Activated gamma-delta T cell (primary cell): Measurements from ENCODE around the gene RPLP1.

ENCODE experiments used
- DNase-seq: peaks from one replicate; lab custom pipeline; 2025; lab: John Stamatoyannopoulos, UW
- total RNA-seq, 2 donors: gene quantifications; one replicate each; lab custom pipeline; 2026; lab: John Stamatoyannopoulos, UW

The RPLP1 gene
- 367 to 554 reads per million in 2 donors for total RNA-seq

DNA sequence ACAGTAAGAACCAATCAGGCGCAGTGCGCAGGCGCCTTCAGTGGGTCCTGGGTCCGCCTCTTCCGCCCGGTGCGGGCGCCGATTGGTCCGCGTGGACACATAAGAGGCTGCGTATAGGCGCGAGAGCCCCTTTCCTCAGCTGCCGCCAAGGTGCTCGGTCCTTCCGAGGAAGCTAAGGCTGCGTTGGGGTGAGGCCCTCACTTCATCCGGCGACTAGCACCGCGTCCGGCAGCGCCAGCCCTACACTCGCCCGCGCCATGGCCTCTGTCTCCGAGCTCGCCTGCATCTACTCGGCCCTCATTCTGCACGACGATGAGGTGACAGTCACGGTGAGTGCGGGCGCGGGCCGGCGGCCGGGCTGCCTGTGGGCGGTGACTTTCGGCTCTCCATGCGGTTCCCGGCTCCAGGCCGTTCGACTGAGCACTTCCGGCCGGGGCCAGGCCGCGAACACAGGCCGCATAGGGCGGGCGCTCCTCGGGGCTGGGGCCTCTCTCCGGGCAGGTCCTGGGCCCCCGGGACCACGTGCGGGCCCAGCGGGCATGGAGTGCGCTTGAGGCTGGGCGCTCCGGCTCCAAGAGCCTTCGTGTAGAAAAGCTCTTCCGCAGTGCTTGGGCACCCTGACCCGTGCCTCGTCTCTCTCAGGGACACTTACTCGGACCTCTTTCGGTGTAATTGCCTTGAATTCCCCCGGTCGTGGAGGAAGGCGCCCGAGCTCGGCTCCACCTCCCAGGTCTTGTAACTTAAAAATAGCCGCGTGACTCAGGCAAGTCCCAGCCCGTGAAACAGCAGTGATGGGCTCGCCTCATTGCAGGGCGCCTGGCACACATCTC lies at the start of gene RPLP1:
Gene RPLP1 (plus strand): TSS at position 127 of the 830 bp plus-strand sequence. CDS start 131 bp downstream, at position 258.
- peak; percentile 89 for DNase-seq

DNA sequence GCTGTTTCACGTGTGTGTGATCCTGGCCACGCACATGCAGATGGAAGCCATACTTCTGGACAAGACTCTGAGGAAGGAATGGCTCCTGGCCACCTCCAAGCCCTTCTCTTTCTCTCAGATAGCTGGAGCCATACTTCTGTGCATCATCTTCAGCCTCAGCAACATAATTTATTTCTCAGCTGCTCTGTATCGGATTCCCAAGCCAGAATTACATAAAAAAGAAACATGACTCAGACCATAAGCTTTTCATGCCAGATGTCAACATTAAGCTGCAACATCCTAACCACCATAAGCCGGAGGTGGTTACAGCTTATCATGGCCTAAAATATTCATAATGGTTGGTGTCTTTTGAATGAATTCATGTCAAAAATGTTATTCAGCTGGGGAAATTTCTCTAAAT lies 49.0 kb upstream of the RPLP1 start:
- no peak for DNase-seq

DNA sequence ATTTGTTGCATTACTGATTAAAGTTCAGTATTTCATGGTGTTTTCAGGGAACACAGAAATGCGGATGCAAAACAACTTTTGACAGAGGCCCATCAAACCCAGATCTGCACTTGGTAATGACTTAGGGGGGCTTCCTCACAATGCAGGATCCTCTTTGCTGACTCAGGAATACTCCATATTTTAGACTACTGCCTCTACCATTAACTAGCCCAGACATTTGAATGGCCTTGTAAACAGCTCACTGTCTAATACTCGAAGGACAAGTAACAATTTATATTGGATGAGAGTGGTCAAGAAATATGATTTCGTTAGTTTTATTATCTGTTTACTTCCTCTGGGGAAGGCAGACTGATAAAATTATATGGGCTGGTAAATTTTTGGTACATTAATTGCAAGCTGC lies 47.5 kb upstream of the RPLP1 start:
- DNase-seq: no peak

DNA sequence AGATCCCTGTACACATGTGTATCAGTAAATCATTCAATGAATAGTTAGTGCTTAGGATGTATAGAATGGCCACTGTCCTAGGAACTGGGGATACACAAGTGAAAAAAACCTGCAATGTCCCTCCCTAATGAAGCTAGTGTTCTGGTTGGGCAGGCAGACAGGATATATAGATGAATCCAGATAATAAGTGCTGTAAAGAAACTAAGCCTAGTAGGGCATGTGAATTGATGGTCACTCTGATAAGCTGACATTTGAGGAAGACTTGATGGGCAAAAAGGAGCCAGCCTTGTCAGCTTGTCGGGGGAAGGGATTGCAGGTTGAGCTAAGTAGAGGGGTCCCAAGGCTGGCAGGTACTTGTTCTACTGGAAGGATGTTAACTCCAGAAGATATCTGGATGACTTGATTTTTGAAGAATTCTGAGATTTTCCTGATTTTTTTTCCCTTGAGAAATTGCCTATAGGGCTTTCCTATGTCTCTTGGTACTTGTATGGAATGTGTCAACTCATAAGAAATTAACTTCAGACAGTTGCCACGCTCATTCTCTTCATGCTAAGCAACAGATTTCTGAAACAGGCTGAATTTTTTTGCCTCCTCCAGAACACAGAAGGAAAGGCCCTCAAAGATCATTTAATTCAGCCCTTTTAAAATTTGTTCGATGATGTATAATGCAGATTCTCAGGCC lies 44.8 kb upstream of the RPLP1 start:
- no peak for DNase-seq

DNA sequence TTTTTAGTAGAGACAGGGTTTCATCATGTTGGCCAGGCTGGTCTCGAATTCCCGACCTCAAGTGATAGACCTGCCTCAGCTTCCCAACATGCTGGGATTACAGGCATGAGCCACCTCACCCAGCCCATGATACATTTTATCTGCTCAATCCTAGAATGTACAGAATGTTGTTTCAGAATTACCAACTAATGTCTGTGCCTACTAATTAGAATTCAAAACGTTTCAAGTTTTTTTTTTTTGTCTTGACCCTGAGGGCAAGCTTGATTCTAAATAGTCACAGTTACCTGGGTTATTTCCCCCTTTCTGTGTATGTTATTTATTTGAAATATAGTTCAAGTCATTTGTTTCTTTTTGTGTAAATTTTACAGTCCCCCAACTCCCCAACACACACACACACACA lies 43.8 kb upstream of the RPLP1 start:
- DNase-seq: no peak

DNA sequence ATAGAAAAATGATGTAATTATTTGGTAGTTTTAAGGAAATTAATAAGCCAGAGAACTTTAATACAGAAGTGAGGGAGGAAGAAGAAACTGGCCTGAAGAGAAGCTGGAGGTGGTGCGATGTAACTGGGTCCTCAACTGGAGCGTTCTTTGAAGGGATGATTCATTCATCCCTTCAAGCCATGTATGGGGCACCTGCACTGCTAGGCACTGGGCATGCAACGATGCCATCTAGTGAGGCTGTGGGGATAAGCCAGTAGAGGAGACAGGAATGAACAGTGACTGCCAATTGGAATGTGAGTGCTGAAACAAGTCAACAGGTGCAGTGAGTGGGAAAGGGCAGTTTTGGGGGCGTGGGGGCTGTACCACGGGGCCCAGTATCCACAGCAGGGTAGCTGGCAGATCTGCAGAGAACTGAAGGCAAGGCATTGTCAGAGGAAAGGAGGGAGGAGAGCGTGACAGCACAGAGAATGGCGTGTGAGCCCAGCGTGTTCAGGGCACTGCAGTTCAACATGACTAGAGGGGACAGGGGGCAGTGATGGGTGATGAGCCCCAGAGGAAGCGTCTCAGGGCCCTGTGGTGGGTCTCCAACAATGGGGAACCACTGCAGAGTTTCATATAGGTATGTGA lies 42.3 kb upstream of the RPLP1 start:
- DNase-seq: no peak

DNA sequence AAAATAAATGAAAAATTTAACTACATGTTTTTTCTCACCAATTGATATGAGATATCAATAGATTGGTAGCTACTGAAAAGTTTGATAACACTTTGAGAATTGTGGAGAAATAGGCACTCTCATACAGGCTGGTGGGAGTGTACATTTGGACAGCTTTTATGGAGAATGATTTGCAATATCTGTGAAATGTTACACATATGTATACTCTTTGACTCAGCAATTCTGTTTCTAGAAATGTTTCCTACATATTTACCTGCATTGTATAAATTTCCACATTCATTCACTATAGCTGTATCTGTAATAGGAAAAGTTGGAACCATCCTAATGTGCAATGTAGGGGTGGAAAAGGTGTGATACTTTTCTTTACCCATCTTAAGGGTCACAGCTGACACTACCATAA lies 40.3 kb upstream of the RPLP1 start:
- DNase-seq: no peak

DNA sequence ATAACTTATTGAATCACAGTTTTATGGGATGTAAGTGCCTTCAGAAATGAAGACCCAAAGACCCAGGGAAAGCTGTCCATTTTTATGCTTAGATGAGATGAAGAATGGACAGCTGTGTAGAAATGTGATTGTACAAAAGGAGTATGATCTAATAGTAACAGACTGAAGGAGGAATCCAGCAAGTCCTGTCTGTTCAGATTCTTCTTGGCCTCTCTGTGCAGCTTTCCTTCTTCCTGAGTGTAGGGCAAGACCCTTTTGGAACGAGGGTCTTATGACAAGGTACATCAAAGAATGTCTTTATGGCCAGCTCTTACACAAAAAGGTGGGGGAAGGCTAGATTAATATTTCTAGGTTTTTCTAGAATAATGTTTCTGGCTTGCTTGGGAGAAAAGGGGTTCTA lies 39.9 kb upstream of the RPLP1 start:
- DNase-seq: no peak

DNA sequence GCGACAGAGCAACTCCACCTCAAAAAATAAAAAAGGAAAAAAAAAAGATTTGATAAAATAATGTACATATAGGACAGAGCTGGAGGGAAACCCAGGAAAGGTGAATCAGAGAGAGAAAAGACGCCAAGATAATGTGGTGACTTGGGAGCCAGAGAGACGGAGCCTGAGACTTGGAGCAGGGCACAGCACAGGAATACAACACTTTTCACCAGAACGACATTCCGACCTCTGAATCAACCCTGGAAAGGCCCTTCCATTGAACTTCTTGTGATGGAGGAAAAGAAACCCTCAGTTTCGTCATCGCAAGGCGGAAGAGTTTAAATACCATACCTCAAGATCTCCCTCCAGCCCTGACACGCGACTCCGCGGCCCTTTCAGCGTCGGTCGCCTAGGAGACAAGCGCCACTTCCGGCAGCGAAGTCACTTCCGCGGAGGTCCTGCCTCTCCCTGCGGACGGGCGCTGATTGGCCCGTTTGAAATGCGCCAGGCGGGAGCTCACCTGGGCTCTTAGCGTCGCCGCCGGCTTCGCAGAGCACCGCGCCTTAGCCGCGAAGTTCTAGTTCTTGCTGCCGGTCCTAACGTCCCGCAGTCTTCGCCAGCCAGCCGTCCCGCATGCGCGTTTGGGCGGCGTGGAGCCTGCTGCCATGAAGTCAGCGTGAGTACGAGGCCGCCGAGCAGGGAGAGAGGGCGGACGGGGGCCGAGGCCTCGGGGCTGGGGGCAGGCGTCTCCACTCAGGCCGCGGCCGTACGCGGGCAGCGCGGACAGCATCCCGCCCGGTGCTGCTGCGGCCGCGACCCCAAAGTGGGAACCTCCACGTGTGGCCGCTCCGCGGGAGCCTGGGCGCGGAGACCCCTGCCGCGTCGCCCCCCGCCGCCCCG lies 38.6 kb upstream of the RPLP1 start, which contains the start of gene KIF23:
Gene KIF23 (plus strand): TSS at position 528 of the 879 bp plus-strand sequence. CDS start 117 bp downstream, at position 645.
- peak; percentile 86 for DNase-seq

DNA sequence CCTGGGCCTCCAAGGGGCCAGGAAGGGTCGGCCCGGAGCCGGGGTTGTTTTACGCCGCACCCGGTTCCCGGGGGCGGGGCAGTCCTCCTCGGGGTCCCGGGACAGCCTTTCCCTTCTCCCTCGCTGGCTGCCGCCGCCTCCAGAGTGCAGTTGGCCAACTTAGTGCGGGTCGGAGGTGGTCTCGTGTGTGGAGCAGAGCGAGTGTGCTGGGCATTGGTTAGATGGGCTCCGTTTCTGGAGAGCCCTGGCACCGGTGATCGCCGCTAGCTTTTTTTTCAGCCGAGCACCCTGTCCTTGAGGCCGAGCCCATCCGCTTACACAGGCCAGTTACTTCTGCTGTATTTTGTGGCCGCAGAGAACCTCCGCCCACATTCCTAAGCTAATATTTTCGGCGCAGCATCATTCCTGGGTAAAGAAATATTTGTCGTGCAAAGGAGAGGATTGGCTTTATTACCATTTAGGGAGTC lies 37.9 kb upstream of the RPLP1 start:
- DNase-seq: no peak

DNA sequence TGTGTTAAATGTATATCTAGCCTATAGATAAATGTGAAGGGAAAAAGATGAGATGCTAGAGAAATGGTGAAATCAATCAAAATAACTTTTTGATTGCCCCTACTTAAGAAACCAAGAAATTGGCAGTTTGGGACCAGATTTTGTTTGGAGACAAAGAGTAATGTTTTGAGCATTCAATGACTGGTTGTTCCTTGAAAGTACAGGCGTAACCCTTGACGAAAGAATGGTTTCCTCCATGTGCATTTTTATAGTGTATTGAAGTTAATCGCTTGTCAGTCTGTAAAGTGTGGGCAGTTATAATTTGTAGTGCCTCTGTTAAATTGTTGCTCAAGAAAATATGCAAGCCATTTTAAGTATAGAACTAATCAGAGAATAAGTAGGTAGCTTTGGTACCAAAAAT lies 37.2 kb upstream of the RPLP1 start:
- no peak for DNase-seq

DNA sequence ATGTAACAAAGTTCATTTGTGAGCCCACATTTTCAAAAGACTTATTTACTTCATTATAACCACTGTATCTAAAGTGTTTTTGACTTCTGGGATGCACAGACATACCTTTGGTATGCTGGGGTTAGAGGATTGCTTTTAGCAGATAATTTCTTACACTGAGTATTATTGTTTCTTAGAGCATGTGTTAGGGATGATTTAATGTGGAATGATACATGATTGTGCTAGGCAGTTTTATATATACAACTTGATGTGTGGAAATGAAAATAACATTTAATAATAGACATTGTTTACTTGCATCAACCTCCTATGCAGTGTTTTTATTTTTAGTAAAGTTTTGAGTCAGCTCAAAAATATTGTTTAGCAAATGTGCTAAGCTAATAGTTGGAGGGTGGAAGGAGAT lies 35.0 kb upstream of the RPLP1 start:
- no peak for DNase-seq

DNA sequence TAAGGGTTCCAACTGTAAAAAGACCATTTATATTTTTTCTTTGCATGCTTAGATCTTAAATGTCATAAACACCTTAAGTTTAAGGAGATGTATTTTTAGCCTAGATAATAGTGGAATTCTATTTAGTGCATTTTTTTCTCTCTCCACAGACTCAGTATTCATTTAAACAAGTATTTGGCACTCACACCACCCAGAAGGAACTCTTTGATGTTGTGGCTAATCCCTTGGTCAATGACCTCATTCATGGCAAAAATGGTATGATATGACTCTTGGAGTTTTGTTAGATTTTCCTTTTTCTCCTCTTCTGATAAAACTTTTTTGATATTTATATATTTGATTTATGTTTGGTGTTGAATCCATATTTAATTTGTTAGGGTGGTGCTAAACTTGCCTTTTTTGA lies 31.1 kb upstream of the RPLP1 start:
- DNase-seq: no peak

DNA sequence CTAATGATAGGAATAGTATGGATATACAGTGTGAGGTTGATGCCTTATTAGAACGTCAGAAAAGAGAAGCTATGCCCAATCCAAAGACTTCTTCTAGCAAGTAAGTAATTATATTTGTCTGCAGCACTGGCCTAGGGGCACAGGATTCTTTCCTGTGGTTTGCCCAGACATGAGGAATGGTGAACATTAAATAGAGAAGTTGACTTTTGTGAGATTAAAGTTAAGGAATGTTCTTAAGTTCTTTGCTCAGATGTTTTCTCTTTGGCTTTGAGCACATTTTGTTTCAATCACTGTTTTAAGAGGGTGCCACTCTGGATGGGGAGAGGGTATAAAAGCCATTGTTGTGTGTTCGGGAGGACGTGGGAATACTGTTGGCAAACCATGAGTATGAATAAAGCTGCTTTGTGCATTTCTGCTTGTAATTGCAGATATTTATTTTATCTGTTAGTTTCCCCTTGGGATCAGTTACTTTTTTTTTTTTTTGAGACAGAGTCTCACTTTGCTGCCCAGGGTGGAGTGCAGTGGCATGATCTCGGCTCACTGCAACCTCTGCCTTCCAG lies 30.2 kb upstream of the RPLP1 start:
- no peak for DNase-seq

DNA sequence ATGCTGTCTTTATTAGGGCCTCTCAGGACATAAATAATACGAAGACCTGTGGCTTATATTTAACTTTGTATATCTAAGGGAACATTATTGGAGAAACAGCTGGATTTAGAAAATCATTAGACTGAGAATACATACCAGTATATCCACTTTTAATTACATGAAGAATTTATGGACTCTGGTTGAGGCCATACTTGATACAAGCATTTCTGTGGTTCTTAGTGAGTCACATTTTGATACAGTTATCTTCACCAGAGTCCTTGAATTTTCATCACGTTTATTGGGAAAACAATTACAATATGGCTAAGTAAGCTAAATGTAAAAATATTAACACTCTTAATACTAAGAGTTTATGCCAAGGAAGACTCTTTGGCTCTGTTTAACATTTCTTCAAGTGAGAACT lies 28.6 kb upstream of the RPLP1 start:
- no peak for DNase-seq

DNA sequence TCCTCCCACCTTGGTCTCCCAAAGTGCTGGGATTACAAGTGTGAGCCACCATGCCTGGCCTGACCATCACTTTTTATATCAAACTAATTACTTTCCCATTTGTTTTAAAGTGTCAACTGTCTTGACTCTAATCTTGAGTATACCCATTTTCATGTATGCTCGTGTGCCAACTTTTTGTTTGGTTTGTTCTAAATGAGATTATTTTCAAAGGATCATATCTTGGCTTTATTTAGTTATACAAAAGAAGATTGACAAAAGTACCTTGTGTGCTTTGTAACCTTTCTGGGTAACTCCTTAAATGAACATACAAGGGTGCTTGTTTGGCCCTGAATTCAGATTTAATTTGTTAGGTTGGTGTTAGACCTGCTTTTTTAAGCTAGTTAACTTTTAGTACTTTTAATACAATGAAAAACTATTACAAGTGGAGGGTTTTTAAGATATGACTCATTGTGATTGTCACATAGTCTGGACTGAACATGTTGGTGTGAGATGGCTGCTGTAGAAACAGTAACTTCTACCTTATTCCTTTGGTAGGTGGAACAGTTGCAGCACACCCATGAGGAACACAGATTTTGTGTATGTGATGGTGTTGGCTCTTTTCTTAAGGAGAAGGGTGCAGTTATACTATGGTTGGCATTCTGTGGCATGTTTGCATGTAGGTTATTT lies 27.7 kb upstream of the RPLP1 start:
- DNase-seq: no peak

DNA sequence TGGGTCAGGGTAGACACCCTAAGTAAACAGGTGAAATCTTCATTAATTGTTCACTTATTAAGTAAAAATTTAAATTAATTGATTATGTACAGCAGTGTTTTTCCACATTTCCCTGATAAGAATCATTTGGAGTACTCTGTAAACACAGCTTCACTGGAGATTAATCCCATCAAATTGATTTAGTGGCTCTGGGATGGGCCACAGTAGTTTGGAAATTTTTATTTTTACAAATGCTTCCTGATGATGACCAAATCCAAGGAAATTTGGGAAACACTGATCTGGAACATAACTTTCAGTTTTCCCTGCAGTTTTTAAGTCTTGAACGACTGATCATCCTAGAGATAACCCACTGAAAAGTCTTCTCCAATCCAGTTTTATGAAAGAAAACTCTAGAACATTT lies 18.8 kb upstream of the RPLP1 start:
- DNase-seq: no peak

DNA sequence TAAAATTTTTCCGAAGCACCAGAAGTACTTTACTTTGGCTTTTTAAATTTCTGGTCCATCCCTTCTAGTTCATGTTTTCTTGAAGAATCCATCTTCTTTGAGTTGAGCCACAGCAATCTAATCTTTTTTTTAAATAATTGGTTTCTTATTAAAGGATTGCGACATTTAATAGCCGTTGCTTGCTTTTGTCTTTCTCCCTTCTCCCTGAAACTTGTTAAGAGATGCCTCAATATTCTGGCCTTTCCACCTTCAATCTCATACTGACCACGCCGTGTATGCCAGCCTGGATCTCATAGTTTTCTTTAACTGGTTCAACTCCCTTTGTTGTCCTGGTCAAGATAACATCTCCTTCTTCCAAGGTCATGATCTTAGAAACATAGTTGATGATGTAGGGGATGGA lies 18.4 kb upstream of the RPLP1 start:
- no peak for DNase-seq

DNA sequence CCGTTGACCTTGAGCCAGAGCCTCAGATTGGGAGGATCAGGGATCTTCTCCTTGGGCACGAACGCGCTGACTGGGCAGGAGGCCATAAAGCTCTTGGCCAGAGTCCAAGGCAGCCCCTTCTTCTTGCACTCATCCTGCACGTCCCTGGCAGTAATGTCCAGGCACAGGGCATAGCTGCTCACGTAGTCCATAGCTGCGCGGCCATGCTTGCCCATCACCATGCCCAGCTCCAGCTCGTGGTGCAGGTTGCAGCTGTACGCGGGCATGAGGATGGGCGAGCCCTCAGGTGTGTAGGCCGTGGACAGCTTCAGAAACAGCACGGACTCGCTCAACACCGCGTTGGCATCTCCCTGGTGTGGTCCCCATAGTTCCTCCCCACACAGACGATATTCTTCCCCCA lies 17.9 kb upstream of the RPLP1 start:
- DNase-seq: no peak

DNA sequence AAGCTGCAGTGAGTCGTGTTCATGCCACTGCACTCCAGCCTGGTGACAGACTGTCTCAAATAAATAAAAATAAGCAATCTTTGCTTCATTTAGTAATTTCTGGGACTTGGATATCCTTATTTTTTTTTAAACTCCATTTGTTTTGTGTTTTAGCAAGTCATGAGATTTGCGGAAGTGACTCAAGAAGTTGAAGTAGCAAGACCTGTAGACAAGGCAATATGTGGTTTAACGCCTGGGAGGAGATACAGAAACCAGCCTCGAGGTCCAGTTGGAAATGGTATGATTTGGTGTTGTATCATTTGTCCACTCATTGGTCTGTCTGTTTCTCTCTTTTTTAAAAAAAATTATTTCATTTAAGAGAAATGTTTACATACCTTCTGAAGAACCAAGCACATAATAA lies 16.6 kb upstream of the RPLP1 start:
- no peak for DNase-seq

DNA sequence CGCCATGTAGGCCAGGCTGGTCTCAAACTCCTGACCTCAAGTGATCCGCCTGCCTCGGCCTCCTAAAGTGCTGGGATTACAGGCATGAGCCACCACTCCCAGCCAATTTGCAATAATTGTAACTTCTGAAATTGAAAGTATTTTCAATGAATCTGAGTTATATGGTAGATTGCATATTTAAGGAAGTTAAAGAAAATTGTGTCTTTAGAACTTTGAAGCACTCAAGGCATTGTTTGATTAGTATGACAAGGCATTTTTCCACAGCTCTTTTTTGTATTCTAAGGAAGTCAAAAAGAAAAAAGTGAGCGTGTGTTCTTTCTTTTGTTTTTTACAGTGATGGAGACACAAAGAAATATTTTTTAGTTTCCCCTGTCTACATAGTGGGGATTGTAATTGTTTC lies 15.7 kb upstream of the RPLP1 start:
- no peak for DNase-seq
